ENCODE measurements around the gene TCIRG1.
A peak's percentile ranks its signal among the peaks of the same experiment; 100 is the strongest.
"Not testable (repeated sequence)": the region's sequence is repeated elsewhere in the genome, so short reads cannot be mapped to it uniquely, and the experiment has no call there.

The TCIRG1 gene, protein sequence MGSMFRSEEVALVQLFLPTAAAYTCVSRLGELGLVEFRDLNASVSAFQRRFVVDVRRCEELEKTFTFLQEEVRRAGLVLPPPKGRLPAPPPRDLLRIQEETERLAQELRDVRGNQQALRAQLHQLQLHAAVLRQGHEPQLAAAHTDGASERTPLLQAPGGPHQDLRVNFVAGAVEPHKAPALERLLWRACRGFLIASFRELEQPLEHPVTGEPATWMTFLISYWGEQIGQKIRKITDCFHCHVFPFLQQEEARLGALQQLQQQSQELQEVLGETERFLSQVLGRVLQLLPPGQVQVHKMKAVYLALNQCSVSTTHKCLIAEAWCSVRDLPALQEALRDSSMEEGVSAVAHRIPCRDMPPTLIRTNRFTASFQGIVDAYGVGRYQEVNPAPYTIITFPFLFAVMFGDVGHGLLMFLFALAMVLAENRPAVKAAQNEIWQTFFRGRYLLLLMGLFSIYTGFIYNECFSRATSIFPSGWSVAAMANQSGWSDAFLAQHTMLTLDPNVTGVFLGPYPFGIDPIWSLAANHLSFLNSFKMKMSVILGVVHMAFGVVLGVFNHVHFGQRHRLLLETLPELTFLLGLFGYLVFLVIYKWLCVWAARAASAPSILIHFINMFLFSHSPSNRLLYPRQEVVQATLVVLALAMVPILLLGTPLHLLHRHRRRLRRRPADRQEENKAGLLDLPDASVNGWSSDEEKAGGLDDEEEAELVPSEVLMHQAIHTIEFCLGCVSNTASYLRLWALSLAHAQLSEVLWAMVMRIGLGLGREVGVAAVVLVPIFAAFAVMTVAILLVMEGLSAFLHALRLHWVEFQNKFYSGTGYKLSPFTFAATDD

DNA sequence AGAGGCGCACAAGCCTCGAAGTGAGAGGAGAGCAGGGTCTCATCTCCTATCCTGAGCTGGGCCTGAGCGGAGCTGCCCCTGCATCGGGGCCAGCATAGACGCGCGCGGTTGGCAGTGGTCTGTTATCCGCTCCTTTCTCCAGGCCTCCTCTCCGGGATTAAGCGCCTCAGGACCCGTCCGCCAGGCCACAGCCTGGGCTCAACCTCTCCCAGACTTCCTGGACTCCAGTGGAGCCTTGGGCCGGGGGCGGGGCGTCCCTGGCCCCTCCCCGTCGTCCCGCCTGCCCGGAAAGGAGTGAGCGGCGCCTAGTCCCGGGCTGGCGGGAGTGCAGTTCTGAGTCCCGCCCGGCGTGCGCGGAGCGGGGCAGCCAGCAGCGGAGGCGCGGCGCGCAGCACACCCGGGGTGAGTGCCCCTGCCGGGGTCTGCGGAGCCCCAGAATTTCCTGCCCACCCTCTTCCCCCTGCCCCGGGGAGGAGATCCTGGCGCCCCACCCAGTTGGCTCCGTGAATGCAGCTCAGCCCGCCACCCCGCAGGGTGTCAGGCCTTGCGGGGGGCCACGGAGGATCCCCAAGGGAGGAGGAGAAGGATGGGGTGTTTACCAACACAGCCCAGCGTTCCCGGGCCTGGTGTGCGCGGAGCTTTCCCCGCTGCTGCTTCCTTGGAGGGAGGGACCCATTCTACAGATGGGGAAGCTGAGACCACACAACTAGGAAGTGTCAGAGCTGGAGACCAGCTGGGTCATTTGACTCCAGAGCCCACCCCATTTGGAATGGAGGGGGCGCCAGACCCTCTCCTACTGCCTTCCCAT is at the start of gene TCIRG1:
TSS of gene TCIRG1 (plus strand) at position 308 of the 808 bp plus-strand sequence. CDS start 2,247 bp downstream, outside the sequence.
- DNase-seq = no peak

DNA sequence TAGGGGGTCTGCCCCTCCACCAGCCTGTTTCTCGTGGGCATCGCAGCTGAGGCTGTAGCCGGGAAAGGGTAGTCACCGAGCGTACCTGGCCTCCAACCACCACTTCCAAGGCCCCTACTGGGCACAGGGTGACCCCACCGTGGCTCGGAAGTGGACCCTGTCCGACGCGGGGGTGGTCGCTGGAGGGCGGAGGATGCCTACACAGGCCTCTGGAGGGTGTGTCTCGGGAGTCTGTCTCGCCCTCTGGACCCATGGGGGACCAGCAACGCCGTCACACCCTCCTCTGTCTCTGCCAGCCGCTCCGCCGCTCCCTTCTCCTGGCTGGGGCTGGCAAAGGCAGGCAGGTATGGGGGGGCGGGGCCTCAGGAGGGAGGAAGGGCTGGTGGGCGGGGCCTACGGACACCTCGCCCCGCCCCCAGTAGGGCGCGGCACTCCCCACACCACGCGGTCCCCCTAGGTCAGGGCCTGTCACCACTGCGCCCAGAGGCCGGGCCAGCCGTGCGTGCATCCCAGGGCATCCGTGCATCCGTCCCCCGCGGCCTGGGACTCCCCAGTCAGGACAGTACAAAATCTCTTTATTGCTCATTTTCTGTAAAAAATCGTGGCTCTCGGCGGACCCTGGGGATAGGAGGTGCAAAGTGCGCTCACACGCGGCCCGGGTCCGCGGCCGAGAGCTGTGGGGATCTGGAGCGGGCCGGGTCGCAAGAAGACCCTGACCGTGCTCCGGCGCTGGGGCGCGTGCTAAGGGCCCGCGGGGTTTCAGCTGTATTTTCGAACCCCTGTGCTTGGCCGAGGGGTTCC is 48.1 kb upstream of the TCIRG1 start:
- DNase-seq = not testable (repeated sequence)

DNA sequence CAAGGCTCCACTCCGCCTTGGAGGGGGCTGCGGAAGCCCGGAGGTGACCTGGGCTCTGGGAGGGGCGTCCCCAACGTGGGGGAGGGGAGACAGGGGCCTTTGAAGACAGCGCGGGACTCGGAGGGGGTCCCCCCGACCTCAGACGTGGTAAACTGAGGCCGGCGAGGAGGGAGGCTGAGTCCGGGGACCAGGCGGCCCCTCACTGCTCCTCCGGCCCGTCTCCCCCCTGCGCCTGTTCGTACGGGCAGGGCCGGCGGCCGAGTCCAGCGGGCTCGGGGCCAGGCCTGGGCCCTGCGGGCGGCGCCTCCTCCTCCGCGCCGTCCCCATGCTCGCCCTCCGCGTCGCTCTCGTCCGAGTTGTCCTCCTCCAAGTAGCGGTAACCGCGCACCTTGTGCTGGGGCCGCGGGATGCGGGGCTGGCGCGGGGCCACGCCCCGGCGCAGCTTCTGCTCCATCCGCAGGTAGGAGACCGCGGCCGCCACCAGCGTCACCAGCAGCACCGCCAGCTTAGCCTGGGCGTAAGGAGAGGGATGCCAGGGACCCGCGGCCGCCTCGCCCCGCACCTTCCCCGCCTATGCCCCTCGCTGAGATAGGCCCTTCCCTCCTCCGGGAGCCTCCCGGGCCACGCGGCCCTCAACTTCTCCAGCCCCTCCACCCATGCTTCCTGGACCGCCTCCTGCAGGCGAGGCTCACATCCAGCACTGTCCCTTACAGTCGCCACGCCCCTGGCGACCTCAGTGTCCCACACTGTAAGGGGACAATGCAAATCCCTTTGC is 47.3 kb upstream of the TCIRG1 start:
- not testable (repeated sequence) for DNase-seq

DNA sequence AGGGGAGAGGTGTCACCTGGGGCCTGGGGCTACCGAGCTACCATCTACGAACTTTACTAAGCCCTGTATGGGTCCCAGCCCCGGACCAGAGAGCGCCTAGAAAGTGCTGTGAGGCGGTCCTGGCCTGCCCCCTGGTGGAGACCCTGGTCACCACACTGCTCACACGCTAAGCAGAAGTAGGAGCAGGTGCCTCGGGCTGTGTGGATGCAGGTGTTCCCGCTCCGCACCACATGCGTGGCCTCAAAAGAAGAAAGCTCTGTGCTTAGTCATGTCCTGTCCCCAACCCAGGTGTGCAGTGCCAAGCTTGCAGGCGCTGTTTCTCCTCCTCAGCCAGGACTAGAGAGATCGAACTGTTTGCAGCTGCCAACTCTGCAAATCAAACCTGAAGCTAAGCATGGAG is 45.0 kb upstream of the TCIRG1 start:
- peak; percentile 41 for DNase-seq

DNA sequence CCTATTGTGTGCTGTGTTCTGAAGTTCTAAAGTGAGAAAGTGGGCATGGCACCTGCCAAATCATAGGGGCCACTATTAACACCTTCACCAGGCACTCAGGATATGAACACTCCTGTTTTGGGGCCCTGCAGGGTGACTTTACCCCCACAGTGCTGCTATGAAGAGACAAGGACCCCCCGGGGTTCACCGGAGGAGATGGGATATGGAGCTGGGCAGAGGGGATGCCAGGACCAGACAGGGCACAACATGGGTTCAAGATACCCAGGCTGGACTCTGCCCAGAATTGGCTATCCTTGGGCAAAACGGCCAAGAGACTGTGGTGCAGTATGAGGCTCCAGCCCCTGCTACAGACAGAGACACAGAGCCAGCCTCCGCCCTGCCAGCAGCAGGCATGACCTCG is 44.4 kb upstream of the TCIRG1 start:
- DNase-seq = not testable (repeated sequence)

DNA sequence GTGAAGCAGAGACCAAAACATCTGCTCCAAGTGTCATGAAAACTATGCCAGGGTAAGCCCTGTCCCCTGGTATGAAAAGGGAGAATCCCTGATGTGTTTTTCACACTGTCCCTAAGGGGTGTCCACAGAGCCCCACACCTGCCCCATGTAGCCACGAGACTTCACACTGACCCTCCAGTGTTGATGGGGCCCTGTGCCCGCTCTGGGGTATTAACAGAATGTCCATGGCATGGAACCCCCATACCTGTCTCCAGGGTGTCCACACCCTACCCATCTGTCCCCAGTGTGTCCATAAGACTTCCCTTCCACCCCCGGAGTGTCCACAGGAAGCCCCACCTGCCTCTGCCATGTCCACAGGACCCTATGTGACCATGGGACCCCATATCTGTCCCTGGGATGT is 43.7 kb upstream of the TCIRG1 start:
- not testable (repeated sequence) for DNase-seq

DNA sequence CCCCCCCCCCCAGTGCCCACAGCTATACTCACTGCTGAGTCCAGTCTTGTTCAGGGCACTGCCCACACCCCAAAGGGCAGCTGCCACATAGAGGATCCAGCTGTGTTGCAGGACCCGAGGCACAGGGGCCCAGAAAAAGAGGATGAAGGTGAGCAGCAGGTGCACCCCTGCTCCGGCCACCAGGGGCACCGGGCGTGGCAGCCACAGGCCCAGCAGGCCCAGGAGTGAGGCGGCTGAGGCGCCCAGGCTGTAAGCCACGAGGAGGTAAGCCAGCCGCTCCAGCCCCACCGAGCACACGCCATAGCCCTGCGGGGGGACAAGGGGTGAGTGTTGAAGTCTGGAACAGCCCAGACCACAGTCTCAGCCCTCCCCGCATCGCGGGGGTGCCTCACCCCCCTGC is 43.2 kb upstream of the TCIRG1 start:
- DNase-seq = not testable (repeated sequence)

DNA sequence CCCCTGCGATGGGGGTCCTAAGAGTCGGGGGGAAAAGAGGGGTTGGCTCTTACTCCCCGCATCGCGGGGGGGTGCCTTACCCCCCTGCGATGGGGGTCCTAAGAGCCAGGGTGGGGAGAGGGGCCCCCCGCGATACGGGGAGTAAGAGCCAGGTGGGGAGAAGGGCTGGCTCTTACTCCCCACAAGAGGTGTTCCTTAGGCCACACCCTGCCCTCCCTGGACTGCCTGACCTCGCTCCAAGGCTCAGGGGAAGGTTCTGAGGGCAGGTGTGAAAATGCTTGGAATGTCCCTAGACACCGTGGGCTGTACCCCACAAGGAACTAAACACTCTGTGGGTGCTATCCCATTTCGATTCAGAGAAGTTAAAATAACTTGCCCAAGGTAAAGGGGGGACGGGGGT is 42.8 kb upstream of the TCIRG1 start:
- DNase-seq = no peak

DNA sequence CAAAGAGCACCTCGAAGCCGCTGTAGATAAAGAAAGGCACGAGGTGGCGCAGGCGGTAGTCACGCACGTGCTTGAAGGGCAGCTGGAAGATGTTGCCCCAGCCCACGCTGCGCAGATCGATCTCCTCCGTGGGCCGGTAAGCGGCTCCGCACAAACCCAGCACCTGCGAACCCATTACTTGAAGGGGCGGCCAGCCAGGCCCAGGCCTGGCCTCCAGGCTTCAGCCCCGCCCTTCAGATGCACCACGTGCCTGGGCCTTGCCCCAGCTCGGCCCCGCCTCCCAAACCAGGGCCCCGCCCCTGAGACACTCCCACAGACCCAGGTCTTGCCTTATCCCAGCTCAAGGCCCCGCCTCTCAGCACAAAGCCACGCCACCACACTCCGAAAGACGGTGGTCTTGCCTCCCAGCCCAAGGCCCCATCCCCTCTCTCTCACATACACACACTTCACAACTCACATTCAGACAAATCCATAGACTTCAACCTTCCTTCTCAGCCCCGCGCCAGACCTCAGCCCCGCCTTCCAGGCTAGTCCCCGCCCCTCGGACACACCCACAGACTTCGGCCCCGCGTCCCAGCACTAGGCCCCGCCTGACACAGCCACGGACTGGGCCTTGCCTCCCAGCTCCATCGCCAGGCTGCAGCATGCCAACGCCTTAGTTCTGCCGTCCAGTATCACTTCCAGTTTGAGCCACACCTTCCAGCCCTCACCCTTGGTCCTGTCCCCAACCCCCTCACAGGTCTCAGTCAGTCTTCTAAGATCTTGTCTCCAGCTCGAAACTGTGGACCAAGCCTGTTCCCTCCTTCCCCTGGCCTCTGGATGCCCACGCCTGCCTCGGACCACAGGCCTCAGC is 42.0 kb upstream of the TCIRG1 start:
- DNase-seq = no peak

DNA sequence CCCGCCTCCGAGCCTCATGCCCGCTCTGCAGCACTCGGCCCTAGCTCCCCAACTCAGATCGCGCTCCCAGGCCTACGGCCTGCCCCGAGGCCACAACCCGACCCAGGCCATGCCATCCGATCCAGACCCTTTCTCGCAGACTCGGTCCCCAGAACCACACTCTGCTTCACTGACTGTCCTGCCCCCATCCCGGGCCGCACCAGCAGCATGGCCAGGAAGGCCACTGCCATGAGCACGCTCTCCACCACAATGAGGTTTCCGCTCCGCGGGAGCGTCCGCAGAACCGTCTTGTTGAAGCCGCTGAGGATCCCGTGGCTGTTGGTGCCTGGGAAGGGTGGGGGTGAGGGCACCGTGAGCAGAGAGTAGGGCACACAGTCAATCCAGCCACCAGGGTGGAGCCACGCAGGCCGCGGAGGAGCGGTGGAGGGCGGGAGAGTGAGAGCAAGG is 41.3 kb upstream of the TCIRG1 start:
- no peak for DNase-seq

DNA sequence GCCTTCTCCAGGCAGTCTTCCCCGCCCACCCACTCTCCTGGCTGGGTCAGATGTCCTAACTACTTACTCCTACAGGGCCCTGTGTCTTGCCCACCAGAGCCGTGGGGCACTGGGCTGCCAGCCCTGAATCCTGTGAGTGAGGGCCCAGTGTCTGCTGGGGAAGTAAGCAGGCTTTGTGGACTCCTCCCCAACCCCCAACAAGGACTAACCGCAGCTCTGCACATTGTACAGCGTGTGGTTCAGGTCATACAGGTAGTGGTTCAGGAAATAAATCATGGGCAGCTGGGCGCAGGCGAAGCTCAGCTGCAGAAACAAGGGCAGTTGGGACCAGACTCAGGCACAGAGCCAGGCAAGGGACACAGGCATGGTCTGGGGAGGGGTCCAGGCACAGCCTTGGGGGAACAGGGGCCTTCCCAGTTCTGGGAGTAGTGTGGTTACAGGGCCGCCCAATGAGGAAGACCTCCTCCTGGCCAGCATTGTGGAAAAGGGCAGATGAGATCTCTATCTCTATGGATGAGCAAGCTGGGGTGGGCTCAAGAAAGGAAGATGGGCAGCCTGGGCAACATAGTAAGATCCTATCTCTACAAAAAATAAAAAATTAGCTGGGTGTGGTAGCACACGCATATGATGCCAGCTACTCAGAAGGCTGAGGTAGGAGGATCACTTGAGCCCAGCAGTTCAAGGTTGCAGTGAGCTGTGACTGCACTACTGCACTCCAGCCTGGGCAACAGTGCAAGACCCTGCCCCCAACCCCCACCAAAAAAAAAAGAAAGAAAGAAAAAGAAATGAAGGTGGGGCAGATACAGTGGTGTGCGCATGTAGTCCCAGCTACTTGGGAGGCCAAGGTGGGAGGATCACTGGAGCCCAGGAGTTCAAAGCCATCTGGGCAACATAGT is 40.4 kb upstream of the TCIRG1 start:
- DNase-seq = no peak

DNA sequence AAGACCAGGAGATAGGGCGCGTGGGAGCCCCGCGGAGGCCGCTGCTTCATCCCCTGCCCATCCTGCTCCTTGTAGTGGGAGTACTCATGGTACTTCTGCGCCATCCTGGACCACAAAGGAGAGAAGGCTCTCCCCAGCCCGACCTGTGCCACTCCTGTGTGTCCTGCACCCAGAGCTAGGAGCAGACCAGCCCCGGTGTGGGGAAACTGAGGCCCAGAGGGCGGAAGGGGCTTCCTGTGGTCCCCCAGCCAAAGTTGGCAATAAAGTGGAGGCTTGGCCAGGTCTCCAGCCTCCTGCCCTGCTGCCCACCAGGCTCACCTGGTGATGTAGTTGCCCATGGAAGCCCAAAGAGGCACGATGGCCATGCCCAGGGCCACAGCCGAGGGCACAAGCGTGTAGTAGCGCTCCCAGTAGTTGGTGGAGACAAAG is 39.6 kb upstream of the TCIRG1 start:
- no peak for DNase-seq

DNA sequence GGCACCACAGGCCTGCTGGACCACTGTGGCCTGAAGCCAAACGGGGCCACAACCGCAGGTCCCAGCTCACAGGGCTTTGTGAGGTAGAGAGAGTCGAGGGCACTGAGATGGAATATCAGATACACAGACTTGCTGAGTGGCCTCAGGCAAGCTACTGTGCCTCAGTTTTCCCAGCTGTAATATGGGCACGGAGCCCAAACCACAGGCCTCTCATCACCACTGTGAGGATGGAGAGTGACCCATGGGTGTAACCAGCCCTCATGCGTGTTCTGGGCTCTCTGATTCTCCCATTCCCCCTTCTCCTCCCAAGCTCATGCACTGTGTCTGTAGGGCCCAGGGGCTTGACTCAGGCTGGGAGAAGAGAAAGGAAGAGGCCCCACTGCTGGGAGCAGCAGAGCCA is 39.1 kb upstream of the TCIRG1 start:
- no peak for DNase-seq

DNA sequence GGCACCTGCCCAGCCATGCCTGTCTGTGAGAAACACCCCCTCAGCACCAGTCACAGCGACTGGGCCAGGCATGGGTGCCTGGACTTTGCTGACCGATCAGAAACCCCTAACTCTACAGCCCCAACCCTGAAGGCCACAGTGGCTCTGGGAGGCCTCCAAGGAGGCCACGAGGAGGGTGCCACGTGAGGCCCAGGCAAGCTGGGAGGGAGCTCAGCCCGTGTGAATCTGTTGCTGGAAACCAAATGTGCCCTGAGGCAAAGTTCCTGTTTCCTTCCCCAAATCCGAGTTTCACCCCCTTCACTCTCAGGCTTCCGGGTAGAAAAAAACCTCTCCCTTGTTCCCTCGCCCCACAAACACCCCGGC is 36.3 kb upstream of the TCIRG1 start:
- no peak for DNase-seq

DNA sequence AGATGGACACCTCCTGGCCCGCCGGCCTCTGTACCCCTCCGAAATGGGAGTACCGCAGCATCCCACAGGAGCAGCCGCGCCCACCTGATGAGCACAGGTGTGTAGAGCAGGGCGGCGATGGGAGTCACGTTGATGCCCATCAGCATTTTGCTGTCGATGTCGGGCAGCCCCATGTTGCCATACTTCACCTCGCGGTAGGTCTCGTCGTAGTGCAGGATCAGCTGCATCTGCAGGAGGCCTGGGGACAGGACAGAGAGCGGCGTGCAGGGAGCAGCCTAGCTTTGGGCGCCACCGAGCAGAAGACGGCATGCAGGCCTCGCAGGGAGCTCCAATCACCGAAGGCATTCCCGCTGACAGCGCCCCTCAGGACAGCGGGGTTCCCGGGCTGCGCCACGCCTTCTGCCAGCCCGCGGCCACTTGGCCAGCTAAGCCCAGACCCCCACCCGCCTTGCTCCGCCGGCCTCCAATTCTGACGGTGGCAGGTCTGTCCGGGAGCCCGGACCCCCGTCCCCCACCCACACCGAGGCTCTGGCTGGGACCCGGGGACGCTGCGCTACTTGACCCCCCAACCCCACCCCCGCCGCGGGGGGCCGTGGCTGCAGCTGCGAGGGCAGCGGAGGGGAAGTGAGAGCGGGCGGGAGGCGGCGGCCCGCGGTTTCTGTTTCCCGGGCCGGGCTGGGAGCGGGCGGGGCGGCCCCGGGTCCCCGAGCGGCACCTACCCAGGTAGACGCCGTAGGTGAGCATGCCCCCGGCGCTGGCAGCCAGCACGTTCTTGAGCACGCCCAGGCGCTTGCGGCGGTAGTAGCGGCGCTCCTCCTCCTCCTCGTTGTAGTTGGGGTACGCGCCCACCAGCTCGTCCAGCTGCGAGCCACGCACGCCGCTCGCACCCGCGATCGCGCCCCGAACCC is 35.6 kb upstream of the TCIRG1 start:
- peak; percentile 35 for DNase-seq

DNA sequence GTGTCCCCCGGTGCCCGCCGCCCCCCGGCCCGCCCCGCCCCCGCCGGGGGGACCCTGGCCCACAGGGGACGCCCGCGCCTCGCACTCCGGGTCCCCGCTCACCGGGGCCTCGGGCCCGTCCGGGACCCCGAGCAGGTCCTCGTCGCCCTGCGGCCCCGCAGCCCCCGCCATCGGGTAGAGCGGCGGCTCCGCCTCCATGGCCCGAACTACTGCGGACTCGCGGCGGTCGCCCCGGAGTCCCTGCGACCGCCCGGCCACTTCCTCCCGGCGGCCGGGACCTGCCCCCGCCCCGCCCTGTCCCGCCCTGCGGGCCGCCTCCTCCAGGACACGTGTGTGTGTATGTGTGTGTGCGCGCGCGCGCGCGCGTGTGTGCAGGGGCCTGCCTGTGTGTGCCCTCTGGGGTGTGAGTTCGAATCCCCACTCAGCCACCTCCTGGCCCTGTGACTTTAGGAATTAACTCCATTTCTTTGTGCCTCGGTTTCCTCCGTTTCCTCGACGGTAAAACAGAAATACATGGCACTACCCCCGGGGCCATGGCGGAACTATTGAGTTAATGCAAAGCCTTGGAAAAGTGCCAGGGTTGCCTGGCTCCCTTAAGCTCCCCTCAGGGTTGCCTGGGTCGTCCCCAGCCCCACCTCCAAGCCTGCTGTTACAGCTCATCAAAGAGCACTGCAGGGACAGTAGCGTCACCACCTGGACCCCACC is 34.8 kb upstream of the TCIRG1 start, which contains the start of gene UNC93B1:
TSS of gene UNC93B1 (minus strand) at position 252 of the 705 bp plus-strand sequence. CDS start at position 198, 54 bp downstream.
- DNase-seq = peak; percentile 57

Measured in NCI-H1105 treated with DMSO at 0.1 percent for 48 hours (cell line).